GM08714 (cell line): ENCODE measurements around the gene CKMT2.
A peak's percentile ranks its signal among the peaks of the same experiment; 100 is the strongest.
"Not testable (repeated sequence)": the region's sequence is repeated elsewhere in the genome, so short reads cannot be mapped to it uniquely, and the experiment has no call there.

Experiments used
- H3K4me3 ChIP-seq: fragments of 200-500 bp; sonication (Bioruptor generic); 2 replicates; pipeline ENCODE4 v1.5.1; 2014; ENCODE audit warnings: mild to moderate bottlenecking, low read length, inconsistent platforms
- ZNF274 ChIP-seq: IDR thresholded peaks from 2 replicates; pipeline ENCODE4 v1.6.1; 2012; ENCODE audit warnings: mild to moderate bottlenecking, low read depth, low read length

Gene CKMT2

DNA sequence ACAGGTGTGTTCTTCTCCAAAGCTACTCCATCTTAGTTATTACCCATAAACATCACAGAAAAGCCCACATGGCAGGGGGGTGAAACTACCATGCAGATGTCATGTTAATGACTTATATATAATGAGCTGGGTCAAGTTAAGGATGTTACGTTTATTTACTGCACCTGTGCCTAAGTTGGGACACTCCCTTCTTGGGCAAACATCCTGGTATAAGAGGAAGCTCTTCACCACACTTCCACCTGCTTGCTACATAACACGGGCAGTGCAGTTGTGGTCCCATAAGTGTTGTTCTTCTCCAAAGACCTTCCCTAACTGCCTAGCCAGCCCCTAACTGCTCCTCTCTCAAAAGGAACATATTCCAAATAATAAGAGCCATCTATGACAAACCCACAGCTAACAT is 59.0 kb downstream of the CKMT2 start:
- TF ChIP-seq ZNF274, result no peak
- H3K4me3 ChIP-seq, result no peak overlapping the region

DNA sequence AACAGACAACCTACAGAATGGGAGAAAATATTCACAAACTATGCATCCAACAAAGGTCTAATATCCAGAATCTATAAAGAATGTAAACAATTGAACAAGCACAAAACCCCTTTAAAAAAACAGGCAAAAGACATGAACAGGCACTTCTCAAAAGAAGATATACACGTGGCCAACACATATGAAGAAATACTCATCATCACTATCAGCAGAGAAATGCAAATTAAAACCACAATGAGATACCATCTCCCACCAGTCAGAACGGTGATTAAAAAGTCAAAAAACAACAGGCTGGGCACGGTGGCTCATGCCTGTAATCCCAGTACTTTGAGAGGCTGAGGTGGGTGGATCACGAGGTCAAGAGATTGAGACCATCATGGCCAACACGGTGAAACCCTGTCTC is 60.9 kb downstream of the CKMT2 start:
- not testable (repeated sequence) for H3K4me3 ChIP-seq

DNA sequence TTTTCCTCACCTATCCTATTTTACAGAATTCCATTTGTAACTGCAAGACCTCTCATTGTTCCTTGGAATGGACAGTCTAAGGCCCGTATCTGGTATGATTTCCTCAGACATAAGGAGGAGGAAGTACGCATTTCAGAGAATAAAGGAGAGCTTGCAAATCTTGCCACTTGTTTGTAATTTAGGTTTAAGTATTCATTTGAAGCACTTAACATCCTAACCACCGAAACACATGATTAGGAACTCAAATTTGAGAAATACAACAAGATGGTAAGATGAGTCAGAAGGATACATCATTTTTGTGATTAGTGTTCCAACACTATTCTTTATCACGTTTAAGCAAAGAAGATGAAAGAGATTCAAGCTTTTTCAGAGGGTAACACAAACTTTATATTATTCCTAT is 64.4 kb downstream of the CKMT2 start:
- no peak for TF ChIP-seq ZNF274
- no peak overlapping the region for H3K4me3 ChIP-seq

DNA sequence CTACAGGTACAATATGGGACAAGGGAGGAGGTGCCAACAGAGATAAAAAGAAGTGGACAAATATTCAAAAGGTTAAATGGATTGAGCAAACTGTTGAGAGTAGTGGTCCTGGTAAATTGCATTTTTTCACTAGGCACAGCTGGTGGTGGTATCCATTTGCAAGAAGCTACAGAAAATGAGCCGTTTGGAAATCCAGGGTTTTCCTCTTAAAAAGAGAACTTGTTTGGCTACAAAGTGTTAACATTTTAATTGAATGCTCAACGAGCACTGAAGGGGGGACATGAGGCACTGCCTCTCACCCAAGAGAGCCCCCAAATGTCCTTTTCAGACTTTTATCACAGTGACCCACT is 67.8 kb downstream of the CKMT2 start:
- H3K4me3 ChIP-seq, result peak overlapping the region; percentile 92
- TF ChIP-seq ZNF274, result no peak

DNA sequence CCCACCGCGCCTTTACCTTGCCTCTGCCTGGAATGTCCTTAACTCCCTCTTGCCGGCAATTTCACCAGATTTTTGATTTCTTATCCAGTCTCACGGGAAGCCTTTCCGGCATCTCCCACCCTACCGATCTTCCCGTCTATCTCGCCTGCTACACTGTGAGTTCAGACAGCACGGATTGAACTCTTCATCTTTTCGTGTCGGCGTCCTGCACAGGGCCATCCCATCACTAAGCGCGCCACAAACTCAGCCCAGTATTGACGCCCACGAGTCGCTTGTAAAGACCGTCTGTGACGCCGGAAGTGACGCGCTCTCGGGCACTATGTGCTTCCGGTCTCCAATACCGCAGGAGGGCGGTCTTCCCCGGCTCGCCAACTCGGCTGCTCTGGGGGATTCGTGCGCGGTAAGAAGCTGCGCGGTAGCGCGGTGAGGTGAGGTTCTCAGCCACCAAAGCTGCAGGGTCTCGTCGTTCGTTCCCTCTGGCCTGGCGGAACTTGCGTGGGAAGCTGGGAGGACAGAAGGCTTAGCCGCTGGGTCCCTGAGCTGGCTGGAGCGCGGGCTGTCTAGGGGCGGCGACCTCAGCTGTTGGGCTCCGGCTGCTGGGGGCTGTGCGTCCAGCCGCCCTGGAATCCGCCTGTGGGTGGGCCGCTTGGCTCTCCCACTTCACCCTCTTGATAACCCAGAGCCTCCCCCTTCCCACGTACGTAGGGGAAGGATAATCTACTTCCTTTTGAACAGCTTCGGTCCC is 68.3 kb downstream of the CKMT2 start, which contains the start of gene ZCCHC9:
Gene ZCCHC9, plus strand, starts transcription at position 317 of the 745 bp plus-strand sequence. CDS start 3,171 bp downstream, outside the sequence.
- TF ChIP-seq ZNF274, result no peak
- H3K4me3 ChIP-seq, result peak within 1 kb of the TSS; percentile 92

DNA sequence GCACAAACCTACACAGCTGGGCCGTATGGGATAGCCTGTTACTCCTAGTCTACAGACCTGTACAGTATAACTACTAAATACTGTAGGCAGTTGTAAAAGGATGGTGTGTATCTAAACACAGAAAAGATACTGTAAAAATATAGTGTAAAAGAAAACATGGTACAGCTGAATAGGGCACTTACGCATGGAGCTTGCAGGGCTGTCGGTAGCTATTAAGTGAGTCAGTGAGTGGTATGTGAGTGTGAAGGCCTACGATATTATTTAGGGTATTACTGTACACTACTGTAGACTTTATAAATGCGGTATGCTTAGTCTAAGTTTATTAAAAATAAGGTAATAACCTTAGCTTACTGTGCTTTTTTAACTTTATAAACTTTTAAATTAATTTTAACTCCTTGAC is 69.5 kb downstream of the CKMT2 start:
- peak overlapping the region; percentile 92; the same call in 1 of the 2 replicates for H3K4me3 ChIP-seq
- TF ChIP-seq ZNF274, result no peak

DNA sequence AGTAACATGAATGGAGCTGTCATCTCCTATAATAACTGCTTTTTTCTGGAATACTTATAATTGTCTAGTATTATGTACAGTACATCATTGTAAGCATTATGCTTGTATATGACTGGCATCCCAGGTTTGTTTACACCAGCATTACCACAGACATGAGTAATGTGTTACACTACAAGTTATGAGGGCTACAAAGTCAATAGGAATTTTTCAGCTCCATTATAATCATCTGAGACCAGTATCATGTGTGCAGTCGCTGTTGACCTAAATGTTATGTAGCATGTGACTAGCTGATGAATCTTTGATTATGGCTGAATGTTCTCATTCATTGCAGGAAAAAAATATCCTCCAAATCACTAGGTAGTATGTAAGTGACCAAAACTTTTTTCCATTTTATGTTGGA is 70.4 kb downstream of the CKMT2 start:
- TF ChIP-seq ZNF274, result no peak
- no peak overlapping the region for H3K4me3 ChIP-seq

DNA sequence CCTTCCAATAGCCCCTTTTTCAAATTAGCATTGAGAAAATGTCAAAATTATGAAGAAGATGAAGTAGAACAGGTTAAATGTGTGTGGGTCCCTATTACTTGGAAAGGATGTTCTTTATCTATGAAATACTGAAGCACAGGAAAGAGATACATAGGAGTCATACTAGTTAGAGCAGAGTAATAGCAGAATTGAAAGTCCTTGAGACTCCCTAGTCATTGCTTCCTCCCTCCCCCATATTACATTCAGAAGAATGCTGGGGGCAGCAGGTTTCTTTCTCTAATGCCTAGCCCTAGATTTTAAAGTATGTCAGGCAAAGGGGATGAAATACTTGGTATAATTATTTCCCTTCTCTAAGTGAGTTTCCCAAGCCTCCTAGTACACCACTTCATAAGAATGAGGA is 72.7 kb downstream of the CKMT2 start:
- no peak overlapping the region for H3K4me3 ChIP-seq
- no peak for TF ChIP-seq ZNF274

DNA sequence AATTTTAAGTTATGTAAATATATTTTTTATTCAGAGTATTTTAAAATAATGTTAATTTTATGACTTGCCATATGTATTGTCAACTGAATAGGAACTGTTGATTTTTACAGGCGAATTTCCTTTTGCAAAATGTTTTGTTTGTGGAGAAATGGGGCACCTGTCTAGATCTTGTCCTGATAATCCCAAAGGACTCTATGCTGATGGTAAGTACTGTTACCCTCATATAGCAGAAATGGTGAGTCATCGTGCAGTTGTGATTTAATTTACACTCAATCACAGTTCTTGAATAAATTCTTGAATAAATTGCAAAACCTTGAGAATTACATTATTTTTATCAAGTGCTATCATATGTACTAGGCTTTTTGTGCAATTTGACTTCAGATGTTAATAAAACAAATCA is 75.7 kb downstream of the CKMT2 start:
- TF ChIP-seq ZNF274, result no peak
- no peak overlapping the region for H3K4me3 ChIP-seq

DNA sequence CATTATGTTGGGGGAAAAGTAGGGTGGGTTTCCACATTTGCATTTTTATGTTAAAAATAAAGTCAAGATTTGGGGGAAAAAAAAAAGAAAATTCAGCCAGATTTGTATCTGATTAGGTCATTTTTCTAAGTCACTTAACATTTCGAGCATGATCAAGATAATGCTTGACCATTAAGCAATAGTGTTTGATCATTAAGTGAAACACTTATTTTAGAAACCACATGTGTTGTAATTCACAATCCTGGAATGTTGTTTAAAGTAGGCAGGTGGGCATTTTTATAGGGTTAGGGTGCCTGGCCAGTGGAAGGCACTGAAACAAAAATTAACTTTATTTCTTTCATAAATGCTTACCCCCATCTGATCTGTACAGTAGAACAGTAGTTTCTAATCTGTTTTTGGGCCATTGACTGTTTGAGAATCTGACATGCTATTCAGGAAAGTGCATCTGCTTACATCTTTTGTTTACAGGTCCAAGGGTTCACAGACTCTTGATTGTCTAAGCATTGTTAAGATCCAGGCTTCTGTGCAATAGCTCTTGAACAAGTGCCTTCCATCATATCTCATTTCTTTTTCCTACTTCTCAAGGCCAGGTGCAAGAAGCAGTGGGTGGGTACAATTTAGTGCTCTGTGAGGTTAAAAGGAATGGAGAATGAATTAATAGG is 77.4 kb downstream of the CKMT2 start:
- TF ChIP-seq ZNF274, result no peak
- H3K4me3 ChIP-seq, result no peak overlapping the region

DNA sequence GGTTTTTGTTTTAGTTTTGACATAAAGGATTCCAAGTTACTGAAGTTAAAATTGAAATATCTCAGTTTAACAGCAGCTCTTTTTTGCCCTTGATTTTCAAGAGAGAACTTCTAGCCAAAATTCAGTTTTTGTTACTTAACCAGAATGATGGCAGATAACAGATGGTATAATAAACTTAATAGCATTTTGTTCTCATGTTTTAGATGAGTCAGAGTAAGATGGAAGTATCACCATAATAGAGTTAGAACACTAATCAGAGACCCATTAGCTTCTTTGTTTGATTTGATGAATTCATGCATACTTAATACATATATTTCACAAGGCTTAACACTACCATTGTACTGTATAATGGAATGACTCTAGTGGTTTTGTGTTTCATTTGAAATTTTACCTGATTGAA is 80.2 kb downstream of the CKMT2 start:
- TF ChIP-seq ZNF274, result no peak
- H3K4me3 ChIP-seq, result no peak overlapping the region

DNA sequence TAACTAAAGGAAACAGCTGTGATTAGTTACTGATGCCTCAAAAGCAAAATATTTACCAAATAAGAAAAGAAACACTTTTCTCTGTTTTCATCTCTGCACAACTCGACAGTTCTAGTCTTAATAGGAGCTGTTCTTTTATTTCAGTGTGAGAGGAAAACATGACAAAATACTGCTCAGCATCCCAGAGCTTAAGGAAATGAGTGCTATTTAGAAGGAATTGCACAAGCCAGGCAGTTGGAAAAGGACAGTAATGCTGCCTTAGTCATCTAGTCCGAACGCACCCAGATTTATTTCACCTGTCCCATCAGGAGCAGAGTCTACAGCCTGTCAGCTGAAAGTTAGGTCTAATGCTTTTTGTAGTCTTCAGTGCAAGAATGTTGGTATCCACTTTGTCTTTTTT is 80.6 kb downstream of the CKMT2 start:
- TF ChIP-seq ZNF274, result no peak
- H3K4me3 ChIP-seq, result no peak overlapping the region

DNA sequence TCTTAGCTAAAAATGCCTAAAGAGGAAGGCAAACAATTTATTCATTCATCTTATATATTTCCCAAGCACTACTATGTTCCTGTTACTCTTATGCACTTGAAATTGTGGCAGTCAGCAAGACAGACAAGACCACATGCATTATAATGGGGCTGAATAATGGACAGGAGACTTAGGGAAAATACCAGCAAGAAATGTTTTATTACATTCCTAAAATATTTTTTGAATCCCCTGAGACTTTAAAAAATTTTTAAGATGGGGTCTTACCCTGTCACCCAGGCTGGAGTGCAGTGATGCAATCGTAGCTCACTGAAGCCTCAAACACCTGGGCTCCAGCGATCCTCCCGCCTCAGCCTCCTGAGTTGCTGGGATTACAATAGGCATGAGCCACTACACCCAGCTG is 81.5 kb downstream of the CKMT2 start:
- H3K4me3 ChIP-seq, result no peak overlapping the region
- TF ChIP-seq ZNF274, result no peak

DNA sequence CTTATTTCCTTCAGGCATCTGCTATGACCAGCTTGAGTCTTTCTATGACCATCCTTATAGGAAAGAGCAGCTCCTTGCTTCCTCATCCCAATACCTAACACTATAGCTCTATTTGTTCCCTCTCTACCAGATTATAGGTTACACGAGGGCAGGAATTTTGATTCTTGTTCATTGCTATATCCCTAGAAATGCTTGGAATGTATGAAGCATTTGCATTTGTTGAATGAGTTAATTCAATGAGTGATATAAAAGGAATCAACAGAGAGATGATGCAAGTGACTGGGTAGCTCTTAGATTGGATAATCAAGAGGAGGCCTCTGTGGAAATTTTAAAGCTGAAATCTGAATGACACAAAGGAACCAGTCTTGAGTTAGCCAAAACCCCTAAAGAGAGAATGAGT is 82.2 kb downstream of the CKMT2 start:
- no peak for TF ChIP-seq ZNF274

DNA sequence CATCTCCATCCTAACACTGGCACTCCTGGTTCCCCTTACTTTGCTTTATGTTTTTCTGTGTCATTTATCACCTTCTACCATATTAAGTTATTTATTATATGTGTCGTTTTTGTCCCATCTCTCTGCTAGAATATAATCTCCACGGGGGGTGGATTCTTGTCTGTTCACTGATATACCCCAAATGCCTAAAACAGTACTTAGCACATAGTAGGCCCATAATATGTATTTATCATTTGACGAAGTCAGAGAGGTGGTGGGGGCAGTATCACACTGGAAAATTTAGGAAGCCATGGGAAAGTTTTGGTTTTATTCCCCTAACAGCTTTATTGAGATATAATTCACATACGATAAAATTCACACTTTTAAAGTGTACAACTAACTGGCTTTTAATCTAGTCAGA is 82.7 kb downstream of the CKMT2 start:
- no peak overlapping the region for H3K4me3 ChIP-seq
- no peak for TF ChIP-seq ZNF274

More for the DNA sequence above, 82.2 kb downstream of the CKMT2 start:
- no peak overlapping the region for H3K4me3 ChIP-seq
